Bronchial epithelial cell (primary cell): Measurements from ENCODE around the gene PAQR8. TPM values are rescaled to one million over a fixed set of nuclear protein-coding genes. Genes with fewer than 3 reads are reported as not detected.

Experiments
- DNase-seq: peaks from one replicate; pipeline ENCODE4 v3.0.0-alpha.2; 2010; ENCODE audit warnings: low read depth
- FAIRE-seq: peaks from 2 replicates; lab custom pipeline; 2011; peaks lifted over from hg19 to GRCh38; lab: Jason Lieb, UNC
- H3K27me3 ChIP-seq: 2 replicates; pipeline ENCODE4 v1.5.1; 2011; ENCODE audit warnings: low read length; ENCODE audit not compliant: control insufficient read depth, insufficient read depth
- H3K36me3 ChIP-seq: 2 replicates; pipeline ENCODE4 v1.5.1; 2011; ENCODE audit warnings: low read length; ENCODE audit not compliant: control insufficient read depth, insufficient read depth
- H3K4me3 ChIP-seq: 2 replicates; pipeline ENCODE4 v1.5.1; 2011; ENCODE audit warnings: mild to moderate bottlenecking, low read depth, low read length, control low read depth
- total RNA-seq: library from RNA; depleted of rRNA; stranded (reverse); fragments of >200 nt; gene quantifications from 2 replicates; pipeline ENCODE4 v1.2.1, GENCODE V29; 2014
- TF ChIP-seq, protein P1 (sequence below): IDR thresholded peaks from 2 replicates; pipeline ENCODE4 v1.5.1; 2011; ENCODE audit warnings: mild to moderate bottlenecking, moderate library complexity, low read length, control low read depth, inconsistent platforms; ENCODE audit not compliant: insufficient read depth, severe bottlenecking

PAQR8 gene
- total RNA-seq, 1 donor from 2014 or later, result 1.3 TPM

DNA sequence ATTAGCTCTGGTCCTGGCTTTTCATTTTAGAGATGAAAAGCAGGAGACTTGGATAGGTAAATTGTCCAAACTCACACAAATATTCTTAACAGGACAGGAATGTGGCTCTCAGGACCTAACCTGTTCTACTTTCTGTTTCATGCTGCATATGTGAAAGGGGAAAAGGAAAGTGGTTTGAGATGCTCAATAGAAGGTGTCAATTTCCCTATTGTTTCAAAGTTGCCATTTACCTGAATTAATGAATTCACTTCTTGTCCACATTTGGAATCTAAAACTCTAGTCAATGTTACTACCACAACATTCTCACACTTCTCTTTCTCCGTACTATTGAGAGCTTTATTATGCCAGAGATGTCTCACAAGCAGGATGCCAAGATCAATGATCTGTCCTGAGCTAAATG is 53.4 kb downstream of the PAQR8 start:
- Histone ChIP-seq H3K4me3 (no peak overlapping the region), H3K36me3 (no peaks in the 10 kb centered on the region), H3K27me3 (no peaks in the 10 kb centered on the region)
- TF ChIP-seq, protein P1, sequence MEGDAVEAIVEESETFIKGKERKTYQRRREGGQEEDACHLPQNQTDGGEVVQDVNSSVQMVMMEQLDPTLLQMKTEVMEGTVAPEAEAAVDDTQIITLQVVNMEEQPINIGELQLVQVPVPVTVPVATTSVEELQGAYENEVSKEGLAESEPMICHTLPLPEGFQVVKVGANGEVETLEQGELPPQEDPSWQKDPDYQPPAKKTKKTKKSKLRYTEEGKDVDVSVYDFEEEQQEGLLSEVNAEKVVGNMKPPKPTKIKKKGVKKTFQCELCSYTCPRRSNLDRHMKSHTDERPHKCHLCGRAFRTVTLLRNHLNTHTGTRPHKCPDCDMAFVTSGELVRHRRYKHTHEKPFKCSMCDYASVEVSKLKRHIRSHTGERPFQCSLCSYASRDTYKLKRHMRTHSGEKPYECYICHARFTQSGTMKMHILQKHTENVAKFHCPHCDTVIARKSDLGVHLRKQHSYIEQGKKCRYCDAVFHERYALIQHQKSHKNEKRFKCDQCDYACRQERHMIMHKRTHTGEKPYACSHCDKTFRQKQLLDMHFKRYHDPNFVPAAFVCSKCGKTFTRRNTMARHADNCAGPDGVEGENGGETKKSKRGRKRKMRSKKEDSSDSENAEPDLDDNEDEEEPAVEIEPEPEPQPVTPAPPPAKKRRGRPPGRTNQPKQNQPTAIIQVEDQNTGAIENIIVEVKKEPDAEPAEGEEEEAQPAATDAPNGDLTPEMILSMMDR, result no peak
- no peak for DNase-seq
- no peak for FAIRE-seq

DNA sequence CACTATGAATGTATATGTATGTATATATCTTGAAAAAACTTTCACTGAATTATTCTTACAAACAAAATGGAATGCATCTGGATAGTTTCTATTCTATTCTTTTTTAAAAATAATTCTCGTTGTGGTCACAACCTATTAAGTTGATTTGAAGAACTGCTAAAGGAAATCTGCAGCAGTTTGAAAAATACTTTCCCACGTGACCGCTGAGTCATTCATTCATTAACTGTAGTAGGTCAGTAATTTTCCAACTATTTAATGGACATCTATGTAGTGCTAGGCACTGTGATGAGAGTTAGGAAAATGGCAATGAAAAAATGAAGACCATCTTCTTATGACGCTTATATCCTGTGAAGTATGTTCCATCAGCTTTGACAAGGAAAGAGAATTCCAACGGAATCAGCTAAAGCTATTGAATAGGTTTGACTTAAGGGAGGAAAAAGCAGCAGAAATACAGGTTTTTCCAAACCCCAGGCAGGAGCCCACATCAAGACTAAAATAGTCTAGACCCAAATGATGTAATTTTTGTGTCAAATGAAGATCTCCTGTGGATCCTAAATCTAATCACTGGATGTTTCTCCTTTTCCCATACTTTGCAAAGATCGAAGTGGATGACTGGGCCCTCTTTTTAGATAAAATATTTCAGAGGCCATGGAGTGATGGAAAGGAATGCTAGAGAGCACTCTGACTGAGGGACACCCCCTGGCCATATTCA is 54.1 kb downstream of the PAQR8 start:
- DNase-seq (peak; percentile 30), FAIRE-seq (no peak)
- no peaks in the 10 kb centered on the region for H3K36me3 ChIP-seq

DNA sequence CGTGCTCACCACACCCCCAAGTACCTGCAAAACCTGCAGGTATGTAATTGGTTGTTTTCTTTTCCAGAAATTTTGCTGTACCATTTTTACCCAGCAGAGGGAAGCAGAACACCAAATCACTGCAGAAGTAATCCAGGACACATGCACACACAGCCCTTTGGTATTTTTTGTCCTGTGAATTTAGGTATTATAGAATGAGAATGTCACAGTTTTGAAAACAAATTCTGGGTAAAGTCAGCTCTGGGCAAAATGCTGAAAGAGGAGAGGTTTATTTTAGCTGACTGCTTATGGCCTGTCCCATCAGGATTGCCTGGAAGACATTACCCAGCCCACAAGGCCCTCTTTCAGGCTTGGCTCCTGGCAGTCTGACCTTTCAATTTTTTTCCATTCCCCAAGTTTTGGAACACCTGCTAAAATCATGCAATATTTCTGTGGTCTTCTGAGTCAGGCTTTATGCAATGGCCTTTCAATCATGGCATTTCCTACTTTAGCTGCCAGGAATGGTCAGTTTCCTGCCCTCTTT is 54.7 kb downstream of the PAQR8 start:
- DNase-seq (peak; percentile 80), FAIRE-seq (no peak)
- TF ChIP-seq, protein P1, result peak; percentile 72
- no peaks in the 10 kb centered on the region for H3K36me3 ChIP-seq
- H3K27me3 ChIP-seq, result no peaks in the 10 kb centered on the region
- H3K4me3 ChIP-seq, result no peak overlapping the region

More for the DNA sequence above, 54.1 kb downstream of the PAQR8 start:
- no peaks in the 10 kb centered on the region for H3K27me3 ChIP-seq
- TF ChIP-seq, protein P1, result no peak
- H3K4me3 ChIP-seq, result no peak overlapping the region

DNA sequence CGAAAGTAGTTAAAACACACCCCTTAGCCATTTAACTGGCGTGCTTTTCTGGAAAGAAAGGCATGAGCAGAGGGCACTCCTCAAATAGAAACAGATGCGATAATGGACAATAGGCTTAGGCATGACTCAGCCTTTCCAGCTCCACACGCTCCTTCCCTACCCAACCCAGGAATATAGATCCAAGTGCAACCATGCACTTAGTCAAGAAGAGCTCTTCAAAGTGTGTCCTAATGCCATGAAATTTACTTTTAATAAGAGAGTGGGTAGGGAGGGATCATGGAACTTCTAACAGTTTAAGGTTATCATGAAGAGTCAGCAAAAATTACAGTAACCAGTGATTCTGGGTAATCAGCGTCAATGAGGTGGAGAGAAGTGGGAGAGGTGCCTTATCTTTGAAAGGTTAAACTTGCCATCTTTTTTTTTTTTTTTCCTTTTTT is 55.7 kb downstream of the PAQR8 start:
- no peak overlapping the region for H3K4me3 ChIP-seq
- TF ChIP-seq, protein P1, result no peak
- no peaks in the 10 kb centered on the region for H3K27me3 ChIP-seq
- no peak for FAIRE-seq
- DNase-seq, result peak; percentile 58
- no peaks in the 10 kb centered on the region for H3K36me3 ChIP-seq

DNA sequence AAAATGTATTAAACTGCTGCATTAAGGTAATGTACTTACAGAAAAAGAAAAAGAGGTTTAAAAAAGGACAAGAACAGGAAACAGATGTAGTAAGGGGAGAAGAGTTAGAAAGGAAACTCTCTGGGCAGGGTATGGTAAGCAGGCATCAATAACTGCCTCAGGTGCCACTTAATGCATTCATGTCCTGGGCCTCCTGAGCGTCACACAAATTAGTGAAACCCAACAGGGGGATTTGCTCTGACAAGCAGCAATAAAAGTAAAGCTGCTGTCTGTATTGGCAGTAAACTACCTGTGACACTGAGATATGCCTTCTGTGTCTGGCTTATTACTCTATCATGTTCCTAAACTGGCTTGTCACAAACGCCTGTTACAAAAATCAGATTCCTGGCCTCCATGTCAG is 56.7 kb downstream of the PAQR8 start:
- DNase-seq (no peak), FAIRE-seq (no peak)
- Histone ChIP-seq H3K36me3 (no peaks in the 10 kb centered on the region), H3K27me3 (no peaks in the 10 kb centered on the region), H3K4me3 (no peak overlapping the region)
- TF ChIP-seq, protein P1, result no peak
